ENCODE results near the gene RNF34.

Gene RNF34

GRCh38 chr12:121413917-121414316 is 14.0 kb downstream of the RNF34 start:
- no peak for DNase-seq (ENCODE audit: low read depth in 1 of 2, low spot score in 1 of 2)
- no peak overlapping the region for H3K4me3 ChIP-seq (replicated peaks; ENCODE audit: insufficient read depth, low read length)
- H3K27me3 ChIP-seq (ENCODE audit: insufficient read depth, poor library complexity, severe bottlenecking), result no peaks in the 10 kb centered on the region
- TF ChIP-seq CTCF (IDR thresholded peaks at IDR 0.05; ENCODE audit: insufficient read depth, low read length), result no peak
- no peak for TF ChIP-seq REST (IDR thresholded peaks at IDR 0.05; ENCODE audit: insufficient replicate concordance, low read depth)
- TF ChIP-seq GABPA (IDR thresholded peaks at IDR 0.05; ENCODE audit: low read depth), result no peak
- TF ChIP-seq SPI1 (IDR thresholded peaks at IDR 0.05; ENCODE audit: borderline replicate concordance, low read depth), result no peak
- TF ChIP-seq POLR2AphosphoS5 (IDR thresholded peaks at IDR 0.05; ENCODE audit: low read depth), result no peak
- no peak overlapping the region for H3K27ac ChIP-seq (replicated peaks)

- DNase-seq (ENCODE audit: low read depth in 1 of 2, low spot score in 1 of 2), result no peak
- H3K27me3 ChIP-seq (ENCODE audit: insufficient read depth, poor library complexity, severe bottlenecking), result no peaks in the 10 kb centered on the region
- H3K27ac ChIP-seq (replicated peaks), result no peak overlapping the region
- H3K4me3 ChIP-seq (replicated peaks; ENCODE audit: insufficient read depth, low read length), result no peak overlapping the region
- TF ChIP-seq POLR2AphosphoS5 (IDR thresholded peaks at IDR 0.05; ENCODE audit: low read depth), result no peak
- no peak for TF ChIP-seq GABPA (IDR thresholded peaks at IDR 0.05; ENCODE audit: low read depth)
- TF ChIP-seq REST (IDR thresholded peaks at IDR 0.05; ENCODE audit: insufficient replicate concordance, low read depth), result no peak
- TF ChIP-seq SPI1 (IDR thresholded peaks at IDR 0.05; ENCODE audit: borderline replicate concordance, low read depth), result no peak
- no peak for TF ChIP-seq CTCF (IDR thresholded peaks at IDR 0.05; ENCODE audit: insufficient read depth, low read length)
These were observed 17.9 kb downstream of the RNF34 start for GRCh38 chr12:121417847-121418246.

- H3K4me3 ChIP-seq (replicated peaks; ENCODE audit: insufficient read depth, low read length), result no peak overlapping the region
- H3K27me3 ChIP-seq (ENCODE audit: insufficient read depth, poor library complexity, severe bottlenecking), result no peaks in the 10 kb centered on the region
- H3K27ac ChIP-seq (replicated peaks), result no peak overlapping the region
- TF ChIP-seq POLR2AphosphoS5 (IDR thresholded peaks at IDR 0.05; ENCODE audit: low read depth) (no peak), REST (IDR thresholded peaks at IDR 0.05; ENCODE audit: insufficient replicate concordance, low read depth) (no peak), SPI1 (IDR thresholded peaks at IDR 0.05; ENCODE audit: borderline replicate concordance, low read depth) (no peak), GABPA (IDR thresholded peaks at IDR 0.05; ENCODE audit: low read depth) (no peak), CTCF (IDR thresholded peaks at IDR 0.05; ENCODE audit: insufficient read depth, low read length) (no peak)
- DNase-seq (ENCODE audit: low read depth in 1 of 2, low spot score in 1 of 2), result no peak
These were observed 20.2 kb downstream of the RNF34 start for GRCh38 chr12:121420109-121420508.
